Fibroblast of villous mesenchyme (primary cell): ENCODE measurements around the gene CLTB. TPM values are rescaled to one million over a fixed set of nuclear protein-coding genes. Genes with fewer than 3 reads are reported as not detected.

Experiments used
- DNase-seq: peaks from one replicate; pipeline ENCODE4 v3.0.0-alpha.2; 2010; ENCODE audit warnings: low read depth
- H3K4me3 ChIP-seq: 2 replicates; pipeline ENCODE4 v1.5.1; 2011; ENCODE audit warnings: low read depth, mild to moderate bottlenecking, low read length
- CTCF ChIP-seq: IDR thresholded peaks from 2 replicates; pipeline ENCODE4 v1.5.1; 2012; ENCODE audit warnings: low read depth, mild to moderate bottlenecking, low read length; ENCODE audit not compliant: insufficient read depth
- total RNA-seq: library from RNA; depleted of rRNA; stranded (reverse); fragments of >200 nt; gene quantifications from 2 replicates; pipeline ENCODE4 v1.2.3, GENCODE V29; 2012

CLTB gene
- total RNA-seq, 1 donor = 118 TPM

GRCh38 chr5:176392526-176392925, 23.8 kb downstream of the CLTB start:
- H3K4me3 ChIP-seq = no peak overlapping the region
- DNase-seq = no peak
- no peak for TF ChIP-seq CTCF

- TF ChIP-seq CTCF = no peak
These were observed 24.3 kb downstream of the CLTB start for GRCh38 chr5:176391999-176392398.

GRCh38 chr5:176391479-176391878, 24.9 kb downstream of the CLTB start:
- no peak for TF ChIP-seq CTCF
- DNase-seq = no peak
- H3K4me3 ChIP-seq = no peak overlapping the region

More at GRCh38 chr5:176391999-176392398, 24.3 kb downstream of the CLTB start:
- H3K4me3 ChIP-seq = no peak overlapping the region
- DNase-seq = no peak

GRCh38 chr5:176389135-176390123, 26.9 kb downstream of the CLTB start:
- no peak for DNase-seq
- no peak for TF ChIP-seq CTCF
- H3K4me3 ChIP-seq = peak overlapping the region; percentile 83

DNA sequence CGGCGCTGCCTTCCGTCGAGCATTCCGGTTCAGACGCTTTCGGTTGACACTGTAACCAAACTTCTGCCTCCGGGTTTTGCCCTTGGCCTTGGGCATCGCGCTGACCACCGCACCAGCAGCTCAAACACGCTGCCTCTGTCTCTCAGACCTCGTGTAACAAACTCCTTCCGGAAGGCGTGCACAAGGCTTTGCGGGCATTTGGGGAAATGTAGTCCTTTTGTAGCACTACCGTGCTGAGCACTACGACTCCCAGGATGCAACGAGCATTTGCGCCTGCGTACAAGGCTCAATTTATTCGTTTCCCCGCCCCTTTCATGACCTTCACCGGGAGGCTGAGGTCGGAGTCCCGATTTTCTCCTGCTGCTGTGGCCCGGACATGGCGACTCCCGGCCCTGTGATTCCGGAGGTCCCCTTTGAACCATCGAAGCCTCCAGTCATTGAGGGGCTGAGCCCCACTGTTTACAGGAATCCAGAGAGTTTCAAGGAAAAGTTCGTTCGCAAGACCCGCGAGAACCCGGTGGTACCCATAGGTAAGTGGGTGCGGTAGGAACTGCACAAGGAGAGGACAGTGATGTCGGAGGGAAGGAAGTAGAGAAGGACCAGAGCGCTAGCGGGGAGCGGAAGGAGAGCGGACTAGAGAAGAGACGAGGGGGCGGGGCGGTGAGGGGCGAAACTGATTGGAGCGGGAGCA, 27.8 kb downstream of the CLTB start, which contains the start of the genes HIGD2A and NOP16:
Gene HIGD2A (plus strand): TSS at position 308 of the 691 bp plus-strand sequence. CDS start 69 bp downstream, at position 377.
Gene NOP16 (minus strand): TSS at position 155 of the 691 bp plus-strand sequence. CDS start 59 bp downstream, at position 96.
- no peak for TF ChIP-seq CTCF
- DNase-seq = peak; percentile 99
- H3K4me3 ChIP-seq = peak within 1 kb of the TSS; percentile 83

DNA sequence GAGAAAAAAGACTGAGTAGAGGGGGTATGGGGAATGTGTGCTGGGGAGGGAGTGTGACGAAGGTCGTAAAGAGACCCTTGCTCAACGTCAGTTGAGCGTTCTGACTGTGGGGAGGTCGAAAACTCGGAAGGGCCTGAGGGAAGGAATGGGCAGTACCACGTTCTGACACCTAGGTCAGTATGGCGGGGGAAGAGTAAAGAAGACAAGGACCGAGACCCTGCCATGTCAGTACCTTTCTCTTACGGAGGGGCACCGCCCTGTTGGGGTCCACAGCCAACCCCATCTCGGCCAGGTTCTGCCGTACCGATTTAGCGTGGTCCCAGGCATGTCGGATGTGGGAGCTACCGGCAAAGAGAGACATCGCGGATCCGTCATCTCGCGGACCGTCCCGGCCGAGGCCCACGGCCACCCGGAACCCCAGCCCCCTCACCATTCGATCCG, 28.3 kb downstream of the CLTB start:
- DNase-seq = peak; percentile 15
- peak overlapping the region; percentile 83 for H3K4me3 ChIP-seq
- no peak for TF ChIP-seq CTCF
